22Rv1 (cell line): ENCODE results near the gene NME7.
"Not testable (repeated sequence)": the region's sequence is repeated elsewhere in the genome, so short reads cannot be mapped to it uniquely, and the experiment has no call there.

Source experiments
- H3K27ac ChIP-seq: fragments of 450-650 bp; 2 replicates; pipeline ENCODE4 v1.5.1; 2017
- CTCF ChIP-seq: fragments of 450-650 bp; IDR thresholded peaks from 2 replicates; pipeline ENCODE4 v1.5.1; 2017; ENCODE audit warnings: mild to moderate bottlenecking
- ZFX ChIP-seq: fragments of 450-650 bp; IDR thresholded peaks from 2 replicates; pipeline ENCODE4 v1.6.1; 2017; ENCODE audit warnings: antibody characterized with exemption, borderline replicate concordance

NME7 gene

DNA sequence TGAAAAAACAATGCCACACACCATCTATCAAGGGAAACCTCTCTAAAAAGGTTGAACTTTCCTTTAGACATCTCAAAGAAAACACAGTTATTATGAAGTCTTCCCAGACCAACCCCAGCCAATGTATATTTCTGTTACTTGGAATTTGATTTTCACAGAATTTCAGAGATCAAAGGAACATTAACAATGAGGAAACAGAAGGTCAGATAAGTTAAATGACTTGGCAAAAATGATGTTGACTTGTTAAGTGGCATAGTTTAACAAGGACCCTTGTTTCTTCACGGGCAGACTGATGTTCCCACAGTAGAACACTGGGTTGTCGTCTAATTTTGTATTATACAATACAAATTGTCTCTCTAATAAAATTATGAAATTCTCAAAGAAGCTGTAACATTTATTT, 29.0 kb downstream of the NME7 start:
- H3K27ac ChIP-seq = no peak overlapping the region
- TF ChIP-seq CTCF (no peak), ZFX (no peak)

- H3K27ac ChIP-seq = not testable (repeated sequence)
Observed at GRCh38 chr1:169336947-169337715, 30.5 kb downstream of the NME7 start.

DNA sequence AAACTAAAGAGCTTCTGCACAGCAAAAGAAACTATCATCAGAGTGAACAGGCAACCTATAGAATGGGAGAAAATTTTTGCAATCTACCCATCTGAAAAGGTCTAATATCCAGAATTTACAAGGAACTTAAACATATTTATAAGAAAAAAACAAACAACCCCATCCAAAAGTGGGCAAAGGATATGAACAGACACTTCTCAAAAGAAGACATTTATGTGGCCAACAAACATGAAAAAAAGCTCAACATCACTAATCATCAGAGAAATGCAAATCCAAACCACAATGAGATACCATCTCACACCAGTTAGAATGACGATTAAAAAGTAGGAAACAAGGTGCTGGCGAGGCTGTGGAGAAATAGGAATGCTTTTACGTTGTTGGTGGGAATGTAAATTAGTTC, 32.9 kb downstream of the NME7 start:
- H3K27ac ChIP-seq = not testable (repeated sequence)

DNA sequence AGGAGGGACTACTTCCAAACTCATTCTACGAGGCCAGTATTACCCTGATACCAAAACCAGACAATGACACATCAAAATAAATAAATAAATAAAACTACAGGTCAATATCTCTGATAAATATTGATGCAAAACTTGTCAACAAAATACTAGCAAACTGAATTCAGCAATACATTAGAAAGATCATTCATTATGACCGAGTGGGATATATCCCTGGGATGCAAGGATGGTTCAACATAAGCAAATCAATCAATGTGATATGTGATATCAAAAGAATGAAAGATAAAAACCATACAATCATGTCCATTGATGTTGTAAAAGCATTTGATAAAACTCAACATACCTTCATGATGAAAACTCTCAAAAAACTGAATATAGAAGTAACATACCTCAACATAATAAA, 36.7 kb downstream of the NME7 start:
- TF ChIP-seq CTCF (no peak), ZFX (no peak)

GRCh38 chr1:169329383-169329782, 38.2 kb downstream of the NME7 start:
- H3K27ac ChIP-seq = no peak overlapping the region
- TF ChIP-seq CTCF = no peak

More for the DNA sequence above, 36.7 kb downstream of the NME7 start:
- no peak overlapping the region for H3K27ac ChIP-seq

DNA sequence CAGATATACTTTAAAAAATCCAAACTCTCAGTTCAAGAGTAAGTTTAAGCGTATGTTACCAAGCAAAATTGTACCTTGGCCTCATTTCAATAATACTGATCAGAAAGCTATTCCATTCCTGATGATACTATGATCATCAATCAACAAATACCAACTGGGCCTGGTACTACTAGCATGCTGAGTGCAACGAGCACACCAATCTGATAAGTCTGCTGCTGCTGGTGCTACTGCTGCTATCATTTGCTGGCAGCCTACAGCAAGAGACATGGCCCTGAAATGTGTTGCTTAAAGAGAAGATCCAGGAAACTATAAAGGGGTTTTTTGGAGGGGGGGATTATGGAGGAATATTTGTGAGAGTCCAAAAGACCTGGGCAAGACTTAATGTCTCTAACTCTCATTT, 39.7 kb downstream of the NME7 start:
- TF ChIP-seq ZFX = no peak
- TF ChIP-seq CTCF = no peak
- H3K27ac ChIP-seq = no peak overlapping the region

DNA sequence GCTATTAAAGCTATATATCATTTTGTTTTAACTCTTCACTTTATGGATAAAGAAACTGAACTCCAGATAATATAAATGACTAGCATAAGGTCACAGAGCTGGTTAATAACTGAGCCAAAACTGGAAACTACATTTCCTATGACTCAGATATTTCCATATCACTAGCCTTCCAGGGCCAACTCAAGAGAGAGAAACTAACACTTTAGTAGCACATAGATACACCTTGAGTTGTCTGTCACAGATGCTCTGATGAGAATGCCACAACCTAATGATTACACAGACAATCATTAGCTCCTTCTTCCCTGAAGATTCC, 40.7 kb downstream of the NME7 start:
- TF ChIP-seq CTCF (no peak), ZFX (no peak)
- H3K27ac ChIP-seq = no peak overlapping the region

DNA sequence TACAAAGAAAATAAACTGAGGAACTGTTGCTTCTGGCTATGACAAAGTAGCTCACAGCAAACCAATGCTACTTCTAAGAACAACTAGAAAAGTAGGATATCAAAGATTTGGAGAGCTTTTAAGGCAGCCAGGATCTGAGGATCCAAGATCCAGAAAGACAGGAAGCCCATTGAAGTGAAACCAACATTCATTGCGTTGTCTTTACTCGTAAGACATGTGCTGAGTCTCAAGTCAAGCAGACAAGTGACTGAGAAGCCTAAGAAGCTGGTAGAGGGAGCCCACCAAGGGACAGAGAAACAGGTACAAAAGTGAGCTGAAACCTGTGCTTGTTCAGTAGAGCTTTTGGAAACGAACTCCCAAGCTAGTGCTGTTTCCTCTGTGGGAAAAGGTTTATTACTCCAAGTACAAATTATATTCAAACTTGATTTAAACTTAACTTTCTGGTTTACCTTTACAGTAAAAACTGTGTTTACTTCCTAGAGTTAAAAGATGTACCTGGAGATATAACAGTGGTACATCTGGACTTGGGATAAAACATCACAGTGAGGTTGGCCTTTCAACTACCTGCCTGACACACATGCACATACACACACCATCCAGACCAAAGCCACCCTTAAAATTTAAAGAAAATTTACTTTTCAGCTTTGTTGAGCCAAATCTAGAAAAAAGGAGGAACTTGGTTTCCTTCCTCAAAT, 41.2 kb downstream of the NME7 start:
- H3K27ac ChIP-seq = no peak overlapping the region
- TF ChIP-seq ZFX = no peak
- no peak for TF ChIP-seq CTCF
